Esophagus squamous epithelium (tissue), 5 donors: ENCODE data around the gene PNMA6F. TPM values are rescaled to one million over a fixed set of nuclear protein-coding genes. Genes with fewer than 3 reads are reported as not detected.
"Not testable (repeated sequence)": the region's sequence is repeated elsewhere in the genome, so short reads cannot be mapped to it uniquely, and the experiment has no call there.

Source experiments
- DNase-seq: peaks from one replicate; lab custom pipeline; 2025; lab: John Stamatoyannopoulos, UW
- H3K27ac ChIP-seq, 4 donors: fragments of 200-600 bp; sonication (generic); one replicate each; pipeline ENCODE4 v1.5.1; 2016 to 2019; ENCODE audit warnings: mild to moderate bottlenecking in 1 of 4
- H3K27me3 ChIP-seq, 4 donors: fragments of 200-600 bp; sonication (generic); 1 replicate in 3 of 4; 2 replicates in 1 of 4; pipeline versions ENCODE4 v1.5.1 to v1.6.0; 2017 to 2021; ENCODE audit warnings: antibody characterized with exemption in 1 of 4
- H3K36me3 ChIP-seq, 3 donors: fragments of 200-600 bp; sonication (generic); one replicate each; pipeline ENCODE4 v1.5.1; 2016 to 2019
- H3K4me1 ChIP-seq, 3 donors: fragments of 200-600 bp; sonication (generic); one replicate each; pipeline ENCODE4 v1.5.1; 2017 to 2019
- H3K4me3 ChIP-seq, 4 donors: fragments of 200-600 bp; sonication (generic); 1 replicate in 3 of 4; 2 replicates in 1 of 4; pipeline ENCODE4 v1.5.1; 2016 to 2019; ENCODE audit warnings: mild to moderate bottlenecking in 2 of 4, moderate library complexity in 1 of 4
- H3K9me3 ChIP-seq, 3 donors: fragments of 200-600 bp; sonication (generic); one replicate each; pipeline ENCODE4 v1.5.1; 2016 to 2019
- CTCF ChIP-seq, 6 experiments: fragments of 450-650 bp in 4 of 6; fragments of 200-600 bp in 2 of 6; sonication (generic) in 2 of 6; IDR thresholded peaks; one replicate each; pipeline ENCODE4 v1.5.1; 2016 to 2019; ENCODE audit warnings: antibody characterized with exemption in 6 of 6, mild to moderate bottlenecking in 4 of 6, moderate library complexity in 4 of 6
- POLR2A ChIP-seq, 4 donors: fragments of 450-650 bp; IDR thresholded peaks; one replicate each; pipeline ENCODE4 v1.6.1; 2017; ENCODE audit warnings: antibody characterized with exemption in 4 of 4, mild to moderate bottlenecking in 4 of 4, moderate library complexity in 3 of 4
- WGBS, 2 donors: methylation state at CpG; one replicate each; pipeline ENCODE4 v1.1.5; 2018; 5-methylcytosine and 5-hydroxymethylcytosine counted together
- intact Hi-C: fragments of 100-400 bp; cut with DNase I; formaldehyde crosslinking; loops from one replicate; pipeline ENCODE4 v1.15.0; 2022
- total RNA-seq, 4 donors: library from RNA; depleted of rRNA; stranded (reverse); fragments of >200 nt; gene quantifications; one replicate each; pipeline ENCODE4 v1.1.0, GENCODE V29; 2016
- donor health status: DM: yes; HTN: yes; CAD: no.

PNMA6F gene
- total RNA-seq, 4 donors from 2014 or later: not detected

- no peaks in the 10 kb centered on the region for H3K36me3 ChIP-seq
- H3K4me3 ChIP-seq: no peak overlapping the region
- DNase-seq: no peak
- intact Hi-C loops: no loop called here
- peaks cover 0 to 3% (median 0%) of the 10 kb centered on the region in 4 donors for H3K27me3 ChIP-seq
- H3K27ac ChIP-seq: no peak overlapping the region
- TF ChIP-seq CTCF (IDR thresholded peaks at IDR 0.05) (no peak), POLR2A (IDR thresholded peaks at IDR 0.05) (no peak)
- 73 to 74% methylated on average over 3 to 4 of the region's 4 CpGs for WGBS, 2 donors
- H3K9me3 ChIP-seq: no peaks in the 10 kb centered on the region
- H3K4me1 ChIP-seq: no peaks in the 10 kb centered on the region
Measured at GRCh38 chrX:153327561-153327960, 6.0 kb upstream of the PNMA6F start.

DNA sequence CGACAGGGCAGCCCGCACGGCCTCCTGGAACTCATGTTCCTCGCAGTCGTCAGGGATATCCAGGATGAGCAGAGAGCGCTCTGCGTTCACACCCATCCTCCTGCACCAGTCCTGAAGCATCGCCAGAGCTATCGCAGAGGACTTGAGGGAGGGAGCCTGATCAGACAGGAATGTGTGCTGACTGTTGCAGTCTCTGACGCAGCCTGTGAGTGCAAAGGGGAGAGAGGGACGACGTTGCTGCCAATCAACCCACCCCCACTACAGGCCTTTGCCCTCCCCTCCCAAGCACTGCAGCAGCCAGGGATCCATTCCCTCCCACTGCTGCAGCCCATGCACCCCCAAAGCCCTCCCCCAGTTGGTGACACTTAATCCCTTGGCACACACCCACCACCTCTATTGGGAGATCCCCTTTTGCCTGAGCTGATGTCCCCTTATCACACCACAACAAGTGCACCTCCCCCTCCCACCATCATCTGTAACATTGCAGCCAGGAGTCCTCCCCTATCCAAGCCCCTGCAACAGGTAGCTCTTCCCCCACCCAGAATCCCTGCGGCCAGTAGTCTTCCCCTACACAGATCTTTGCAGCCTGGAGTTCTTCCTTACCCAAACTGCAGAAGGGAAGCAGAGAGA, 897 bp downstream of the PNMA6F start:
- intact Hi-C loops: no loop called here
- Histone ChIP-seq H3K9me3 (no peaks in the 10 kb centered on the region), H3K4me3 (no peak overlapping the region), H3K4me1 (no peaks in the 10 kb centered on the region), H3K27ac (no peak overlapping the region), H3K27me3 (peaks cover 0 to 28% (median 3%) of the 10 kb centered on the region in 4 donors), H3K36me3 (no peaks in the 10 kb centered on the region)
- DNase-seq: no peak
- 6 to 72% methylated on average over 3 to 7 of the region's 13 CpGs for WGBS, 2 donors
- no peak for TF ChIP-seq CTCF (IDR thresholded peaks at IDR 0.05)
- TF ChIP-seq POLR2A (IDR thresholded peaks at IDR 0.05): no peak

GRCh38 chrX:153320047-153320443, 1.5 kb downstream of the PNMA6F start:
- intact Hi-C loops, H3K36me3 ChIP-seq, H3K4me3 ChIP-seq, H3K27ac ChIP-seq, DNase-seq, H3K9me3 ChIP-seq, H3K4me1 ChIP-seq: not testable (repeated sequence)
- WGBS, 2 donors: 76 to 78% methylated on average over 1 of the region's 1 CpG
- peaks cover 0 to 28% (median 3%) of the 10 kb centered on the region in 4 donors for H3K27me3 ChIP-seq

- no peaks in the 10 kb centered on the region for H3K4me1 ChIP-seq
- H3K27me3 ChIP-seq: peaks cover 0 to 28% (median 3%) of the 10 kb centered on the region in 4 donors
- no peak for TF ChIP-seq CTCF (IDR thresholded peaks at IDR 0.05)
- TF ChIP-seq POLR2A (IDR thresholded peaks at IDR 0.05): no peak
- intact Hi-C loops: no loop called here
- H3K27ac ChIP-seq: no peak overlapping the region
- no peaks in the 10 kb centered on the region for H3K9me3 ChIP-seq
- H3K4me3 ChIP-seq: no peak overlapping the region
- no peaks in the 10 kb centered on the region for H3K36me3 ChIP-seq
- 82 to 91% methylated on average over 11 to 14 of the region's 33 CpGs for WGBS, 2 donors
- DNase-seq: no peak
Measured at GRCh38 chrX:153319295-153320046, 2.1 kb downstream of the PNMA6F start.

DNA sequence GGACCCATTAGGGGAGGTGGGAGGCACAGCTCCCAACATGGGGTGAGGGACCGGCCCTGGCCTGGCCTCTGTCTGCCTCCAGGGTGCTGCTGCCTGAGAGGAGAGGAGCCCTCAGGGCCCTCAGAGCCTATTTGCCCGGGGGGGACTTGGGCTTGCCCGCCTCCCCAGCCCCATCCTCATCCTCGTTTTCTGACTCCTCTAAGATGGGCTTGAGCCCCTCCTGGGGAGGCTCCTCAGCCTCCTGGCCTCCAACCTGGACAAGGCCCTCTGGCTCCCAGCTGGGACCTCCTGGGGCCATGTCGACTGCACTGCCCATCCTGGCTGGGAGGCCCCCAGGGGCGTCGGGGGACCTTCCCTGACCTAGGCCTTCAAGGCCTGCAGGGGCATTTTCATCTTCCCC, 2.8 kb downstream of the PNMA6F start:
- Histone ChIP-seq H3K4me1 (no peaks in the 10 kb centered on the region), H3K9me3 (no peaks in the 10 kb centered on the region), H3K36me3 (no peaks in the 10 kb centered on the region), H3K27me3 (peaks cover 0 to 28% (median 3%) of the 10 kb centered on the region in 4 donors), H3K27ac (no peak overlapping the region), H3K4me3 (no peak overlapping the region)
- TF ChIP-seq POLR2A (IDR thresholded peaks at IDR 0.05) (no peak), CTCF (IDR thresholded peaks at IDR 0.05) (no peak)
- intact Hi-C loops: no loop called here
- whole genome bisulfite sequencing, 2 donors: 40% methylated on average over 1 of the region's 7 CpGs; no CpG with 5 or more reads in 1 of the 2 donors
- no peak for DNase-seq
